Measurements from ENCODE around the gene GRK5.

Gene GRK5

DNA sequence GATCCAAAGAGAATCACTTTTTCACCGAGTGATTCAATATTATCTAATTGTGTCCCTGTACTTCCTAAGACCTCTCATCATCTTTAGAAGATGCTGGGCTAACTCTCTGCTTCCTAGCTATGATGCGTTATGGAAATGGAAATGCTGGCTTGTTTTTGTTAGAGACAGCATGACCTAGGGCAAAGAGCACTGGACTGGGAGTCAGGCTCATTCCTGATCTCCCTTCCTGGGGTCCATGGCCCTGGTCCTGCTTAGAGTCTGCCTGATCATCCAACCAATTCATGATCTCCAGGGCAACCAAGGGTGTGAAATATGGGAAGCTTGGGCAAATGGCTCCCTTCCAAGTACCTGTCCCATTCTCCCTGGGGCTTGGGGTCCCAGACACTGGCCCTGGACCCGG lies 198.8 kb downstream of the GRK5 start:
- Histone ChIP-seq H3K36me3 (replicated peaks; ENCODE audit: low read depth, low read length) (no peaks in the 10 kb centered on the region), H3K4me2 (ENCODE audit: low read length) (no peak overlapping the region), H2AFZ (ENCODE audit: low read depth, low read length) (no peak overlapping the region), H3K9me3 (ENCODE audit: insufficient read depth, low read length) (no peaks in the 10 kb centered on the region), H3K4me1 (ENCODE audit: low read length) (peaks cover 9% of the 10 kb centered on the region), H3K27me3 (ENCODE audit: low read depth, low read length) (no peaks in the 10 kb centered on the region), H4K20me1 (ENCODE audit: insufficient read depth, low read length) (no peaks in the 10 kb centered on the region), H3K9ac (ENCODE audit: low read length) (no peak overlapping the region), H3K27ac (ENCODE audit: low read length) (no peak overlapping the region), H3K79me2 (ENCODE audit: low read length) (no peaks in the 10 kb centered on the region), H3K4me3 (ENCODE audit: low read length) (no peak overlapping the region)
- TF ChIP-seq, protein P1, sequence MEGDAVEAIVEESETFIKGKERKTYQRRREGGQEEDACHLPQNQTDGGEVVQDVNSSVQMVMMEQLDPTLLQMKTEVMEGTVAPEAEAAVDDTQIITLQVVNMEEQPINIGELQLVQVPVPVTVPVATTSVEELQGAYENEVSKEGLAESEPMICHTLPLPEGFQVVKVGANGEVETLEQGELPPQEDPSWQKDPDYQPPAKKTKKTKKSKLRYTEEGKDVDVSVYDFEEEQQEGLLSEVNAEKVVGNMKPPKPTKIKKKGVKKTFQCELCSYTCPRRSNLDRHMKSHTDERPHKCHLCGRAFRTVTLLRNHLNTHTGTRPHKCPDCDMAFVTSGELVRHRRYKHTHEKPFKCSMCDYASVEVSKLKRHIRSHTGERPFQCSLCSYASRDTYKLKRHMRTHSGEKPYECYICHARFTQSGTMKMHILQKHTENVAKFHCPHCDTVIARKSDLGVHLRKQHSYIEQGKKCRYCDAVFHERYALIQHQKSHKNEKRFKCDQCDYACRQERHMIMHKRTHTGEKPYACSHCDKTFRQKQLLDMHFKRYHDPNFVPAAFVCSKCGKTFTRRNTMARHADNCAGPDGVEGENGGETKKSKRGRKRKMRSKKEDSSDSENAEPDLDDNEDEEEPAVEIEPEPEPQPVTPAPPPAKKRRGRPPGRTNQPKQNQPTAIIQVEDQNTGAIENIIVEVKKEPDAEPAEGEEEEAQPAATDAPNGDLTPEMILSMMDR (IDR thresholded peaks at IDR 0.05; ENCODE audit: low read depth, low read length) = no peak
- TF ChIP-seq EZH2phosphoT487 (IDR thresholded peaks at IDR 0.05; ENCODE audit: low read depth) = no peak

DNA sequence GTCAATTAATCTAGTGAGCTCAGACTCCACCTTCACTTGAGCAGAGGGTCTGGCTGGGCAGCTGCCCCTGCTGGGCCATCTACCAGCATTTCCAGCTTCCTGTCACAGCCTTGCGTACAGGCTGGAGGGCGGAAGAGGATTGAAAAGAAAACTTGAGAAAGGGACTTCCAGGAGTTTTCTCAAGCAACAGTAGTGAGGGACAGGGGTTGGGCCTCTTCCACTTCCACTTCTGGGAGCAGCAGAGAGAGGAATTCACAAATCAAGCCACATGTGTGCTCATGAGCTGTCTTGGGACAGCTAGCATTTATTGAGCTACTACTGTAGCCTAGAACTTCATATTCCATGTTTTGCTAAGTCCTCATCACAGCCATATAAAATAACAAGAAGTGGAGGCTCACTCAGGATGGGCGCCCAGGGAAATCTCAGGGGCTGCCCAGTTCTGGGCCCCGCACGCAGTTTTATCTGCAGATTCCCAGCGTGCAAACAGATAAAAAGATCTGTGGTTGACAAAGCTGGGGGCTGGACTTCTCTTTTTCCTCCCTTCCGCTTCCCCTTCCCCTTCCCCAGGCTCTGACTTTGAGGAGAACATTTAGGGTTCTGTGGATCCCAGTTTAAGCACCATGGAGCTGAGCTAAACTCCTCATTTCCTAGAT lies 199.4 kb downstream of the GRK5 start:
- TF ChIP-seq, protein P1 (IDR thresholded peaks at IDR 0.05; ENCODE audit: low read depth, low read length) = no peak
- TF ChIP-seq EZH2phosphoT487 (IDR thresholded peaks at IDR 0.05; ENCODE audit: low read depth) = no peak
- Histone ChIP-seq H3K4me1 (ENCODE audit: low read length) (peaks cover 9% of the 10 kb centered on the region), H3K9me3 (ENCODE audit: insufficient read depth, low read length) (no peaks in the 10 kb centered on the region), H3K27me3 (ENCODE audit: low read depth, low read length) (no peaks in the 10 kb centered on the region), H3K27ac (ENCODE audit: low read length) (no peak overlapping the region), H2AFZ (ENCODE audit: low read depth, low read length) (no peak overlapping the region), H3K4me3 (ENCODE audit: low read length) (no peak overlapping the region), H3K9ac (ENCODE audit: low read length) (no peak overlapping the region), H3K4me2 (ENCODE audit: low read length) (peak overlapping the region; percentile 6; the same call in 1 of the 2 replicates), H3K79me2 (ENCODE audit: low read length) (no peaks in the 10 kb centered on the region), H3K36me3 (replicated peaks; ENCODE audit: low read depth, low read length) (no peaks in the 10 kb centered on the region), H4K20me1 (ENCODE audit: insufficient read depth, low read length) (no peaks in the 10 kb centered on the region)

DNA sequence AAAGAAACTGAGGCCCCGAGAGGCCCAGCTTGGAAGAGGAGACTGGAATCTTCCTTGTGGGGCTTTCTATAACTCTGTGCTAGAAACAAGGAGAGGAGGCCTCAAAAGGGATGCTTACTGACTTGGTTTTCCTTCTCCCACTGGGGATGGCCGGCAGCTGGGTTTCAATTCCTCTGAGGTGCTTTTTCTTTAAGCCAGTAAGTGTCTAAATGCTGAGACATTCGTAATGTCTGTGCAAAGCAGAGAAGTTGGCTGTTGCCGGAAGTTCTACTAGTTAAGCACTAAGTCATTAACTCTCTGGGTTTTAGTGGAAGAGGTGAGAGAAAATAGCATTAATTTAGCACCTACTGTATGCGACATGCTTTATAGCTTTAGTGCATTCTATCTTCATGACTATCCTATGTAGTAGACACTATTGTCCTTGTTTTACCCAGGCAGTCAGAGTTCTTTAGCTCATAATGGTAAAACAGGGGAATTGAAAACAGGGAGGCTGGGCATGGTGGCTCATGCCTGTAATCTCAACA lies 199.9 kb downstream of the GRK5 start:
- peak overlapping the region; percentile 6; the same call in 1 of the 2 replicates for H3K4me2 ChIP-seq (ENCODE audit: low read length)
- H2AFZ ChIP-seq (ENCODE audit: low read depth, low read length) = no peak overlapping the region
- no peaks in the 10 kb centered on the region for H3K27me3 ChIP-seq (ENCODE audit: low read depth, low read length)
- H3K4me3 ChIP-seq (ENCODE audit: low read length) = no peak overlapping the region
- no peaks in the 10 kb centered on the region for H3K36me3 ChIP-seq (replicated peaks; ENCODE audit: low read depth, low read length)
- no peaks in the 10 kb centered on the region for H4K20me1 ChIP-seq (ENCODE audit: insufficient read depth, low read length)
- no peak for TF ChIP-seq EZH2phosphoT487 (IDR thresholded peaks at IDR 0.05; ENCODE audit: low read depth)
- TF ChIP-seq, protein P1 (IDR thresholded peaks at IDR 0.05; ENCODE audit: low read depth, low read length) = no peak
- H3K9me3 ChIP-seq (ENCODE audit: insufficient read depth, low read length) = no peaks in the 10 kb centered on the region
- H3K27ac ChIP-seq (ENCODE audit: low read length) = no peak overlapping the region
- H3K9ac ChIP-seq (ENCODE audit: low read length) = no peak overlapping the region
- peaks cover 9% of the 10 kb centered on the region for H3K4me1 ChIP-seq (ENCODE audit: low read length)
- H3K79me2 ChIP-seq (ENCODE audit: low read length) = no peaks in the 10 kb centered on the region

DNA sequence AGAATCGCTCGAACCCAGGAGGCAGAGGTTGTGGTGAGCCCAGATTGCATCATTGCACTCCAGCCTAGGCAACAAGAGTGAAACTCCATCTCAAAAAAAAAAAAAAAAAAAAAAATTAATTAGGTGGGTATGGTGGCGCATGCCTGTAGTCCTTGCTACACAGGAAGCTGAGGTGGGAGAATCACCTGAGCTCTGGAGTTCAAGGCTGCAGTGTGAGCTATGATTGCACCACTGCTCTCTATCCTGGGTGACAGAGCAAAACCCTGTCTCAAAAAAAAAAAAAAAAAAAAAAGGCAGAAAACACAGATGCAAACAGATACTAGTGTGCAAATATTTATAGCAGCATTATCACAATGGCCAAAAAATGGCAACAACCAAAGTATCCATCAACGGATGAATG lies 200.7 kb downstream of the GRK5 start:
- Histone ChIP-seq H3K4me1 (ENCODE audit: low read length) (peaks cover 9% of the 10 kb centered on the region), H3K27ac (ENCODE audit: low read length) (no peak overlapping the region), H3K79me2 (ENCODE audit: low read length) (no peaks in the 10 kb centered on the region), H4K20me1 (ENCODE audit: insufficient read depth, low read length) (no peaks in the 10 kb centered on the region), H2AFZ (ENCODE audit: low read depth, low read length) (no peak overlapping the region), H3K4me3 (ENCODE audit: low read length) (no peak overlapping the region), H3K27me3 (ENCODE audit: low read depth, low read length) (no peaks in the 10 kb centered on the region), H3K9me3 (ENCODE audit: insufficient read depth, low read length) (no peaks in the 10 kb centered on the region), H3K9ac (ENCODE audit: low read length) (no peak overlapping the region), H3K4me2 (ENCODE audit: low read length) (no peak overlapping the region), H3K36me3 (replicated peaks; ENCODE audit: low read depth, low read length) (no peaks in the 10 kb centered on the region)
- TF ChIP-seq EZH2phosphoT487 (IDR thresholded peaks at IDR 0.05; ENCODE audit: low read depth) = no peak
- TF ChIP-seq, protein P1 (IDR thresholded peaks at IDR 0.05; ENCODE audit: low read depth, low read length) = no peak

All from OCI-LY3 (cell line).